Endothelial cell of umbilical vein (primary cell): ENCODE results near the gene DNAL1.

Source experiments
- EZH2 ChIP-seq: IDR thresholded peaks from 2 replicates; pipeline ENCODE4 v1.6.1; 2012; ENCODE audit warnings: borderline replicate concordance, low read depth, mild to moderate bottlenecking, moderate library complexity, low read length, inconsistent platforms; ENCODE audit not compliant: severe bottlenecking
- POLR2A ChIP-seq: IDR thresholded peaks from 2 replicates; pipeline ENCODE4 v1.6.1; 2012; ENCODE audit warnings: low read depth, mild to moderate bottlenecking, control low read depth, low read length
- POLR2AphosphoS5 ChIP-seq: IDR thresholded peaks from 2 replicates; pipeline ENCODE4 v1.6.1; 2012; ENCODE audit warnings: low read depth, mild to moderate bottlenecking, control low read depth, low read length, moderate library complexity; ENCODE audit not compliant: insufficient read depth
- TF ChIP-seq, protein P1 (sequence below), 2 donors: IDR thresholded peaks; 1 replicate in 1 of 2; 2 replicates in 1 of 2; pipeline ENCODE4 v1.5.1; 2011; ENCODE audit warnings: low read length in 2 of 2, mild to moderate bottlenecking in 2 of 2, moderate library complexity in 2 of 2, control low read depth in 1 of 2, inconsistent platforms in 1 of 2, low read depth in 1 of 2; ENCODE audit not compliant: insufficient read depth in 1 of 2; ENCODE audit errors: extremely low read depth in 1 of 2

DNA sequence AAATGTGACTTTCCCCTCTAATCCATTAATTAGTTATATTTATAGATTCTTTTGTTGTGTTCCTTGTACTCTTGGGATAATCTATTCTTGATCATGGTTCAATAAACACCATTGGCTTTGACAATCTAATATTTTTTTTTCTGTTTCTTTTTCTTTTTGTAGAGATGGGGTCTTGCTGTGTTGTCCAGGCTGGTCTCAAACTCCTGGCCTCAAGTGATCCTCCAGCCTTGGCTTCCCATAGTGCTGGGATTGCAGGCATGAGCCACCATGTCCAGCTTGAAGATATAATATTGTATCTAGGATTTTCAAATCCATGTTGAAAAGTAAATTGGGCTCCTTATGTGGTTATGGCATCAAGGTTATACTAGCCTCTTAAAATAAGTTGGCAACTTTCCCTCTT, 6.2 kb downstream of the DNAL1 start:
- TF ChIP-seq, protein P1, sequence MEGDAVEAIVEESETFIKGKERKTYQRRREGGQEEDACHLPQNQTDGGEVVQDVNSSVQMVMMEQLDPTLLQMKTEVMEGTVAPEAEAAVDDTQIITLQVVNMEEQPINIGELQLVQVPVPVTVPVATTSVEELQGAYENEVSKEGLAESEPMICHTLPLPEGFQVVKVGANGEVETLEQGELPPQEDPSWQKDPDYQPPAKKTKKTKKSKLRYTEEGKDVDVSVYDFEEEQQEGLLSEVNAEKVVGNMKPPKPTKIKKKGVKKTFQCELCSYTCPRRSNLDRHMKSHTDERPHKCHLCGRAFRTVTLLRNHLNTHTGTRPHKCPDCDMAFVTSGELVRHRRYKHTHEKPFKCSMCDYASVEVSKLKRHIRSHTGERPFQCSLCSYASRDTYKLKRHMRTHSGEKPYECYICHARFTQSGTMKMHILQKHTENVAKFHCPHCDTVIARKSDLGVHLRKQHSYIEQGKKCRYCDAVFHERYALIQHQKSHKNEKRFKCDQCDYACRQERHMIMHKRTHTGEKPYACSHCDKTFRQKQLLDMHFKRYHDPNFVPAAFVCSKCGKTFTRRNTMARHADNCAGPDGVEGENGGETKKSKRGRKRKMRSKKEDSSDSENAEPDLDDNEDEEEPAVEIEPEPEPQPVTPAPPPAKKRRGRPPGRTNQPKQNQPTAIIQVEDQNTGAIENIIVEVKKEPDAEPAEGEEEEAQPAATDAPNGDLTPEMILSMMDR (IDR thresholded peaks at IDR 0.05; ENCODE audit: extremely low read depth in 1 of 2, insufficient read depth in 1 of 2, low read depth in 1 of 2, low read length in 2 of 2): no peak
- TF ChIP-seq POLR2AphosphoS5: no peak
- TF ChIP-seq EZH2: no peak
- no peak for TF ChIP-seq POLR2A
